CD4-positive, alpha-beta T cell treated with Interferon gamma for 1 hour (primary cell): ENCODE measurements around the gene MYL4.
"Not testable (repeated sequence)": the region's sequence is repeated elsewhere in the genome, so short reads cannot be mapped to it uniquely, and the experiment has no call there.

ENCODE experiments used
- DNase-seq: peaks from one replicate; pipeline ENCODE4 v3.0.0-alpha.2; 2020

MYL4 gene

DNA sequence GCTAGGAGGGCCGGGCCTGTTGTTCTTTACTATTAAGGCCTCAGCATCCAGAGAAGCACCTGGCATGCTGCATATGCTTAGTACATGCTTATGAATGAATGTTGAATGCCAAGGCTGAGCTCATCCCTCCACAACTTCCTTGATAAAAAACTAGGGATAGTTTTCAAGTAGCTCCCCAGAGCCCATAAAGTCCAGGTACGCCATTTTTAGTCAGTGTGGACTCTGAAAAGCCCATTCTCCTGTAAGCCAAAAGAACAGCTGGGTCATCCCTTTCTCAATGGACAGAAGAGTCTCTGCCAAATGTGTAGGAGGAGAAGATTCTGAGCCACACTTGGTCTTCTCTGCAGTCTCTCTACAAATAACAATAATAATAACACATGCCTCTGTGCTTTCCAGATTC is 35.5 kb downstream of the MYL4 start:
- no peak for DNase-seq

DNA sequence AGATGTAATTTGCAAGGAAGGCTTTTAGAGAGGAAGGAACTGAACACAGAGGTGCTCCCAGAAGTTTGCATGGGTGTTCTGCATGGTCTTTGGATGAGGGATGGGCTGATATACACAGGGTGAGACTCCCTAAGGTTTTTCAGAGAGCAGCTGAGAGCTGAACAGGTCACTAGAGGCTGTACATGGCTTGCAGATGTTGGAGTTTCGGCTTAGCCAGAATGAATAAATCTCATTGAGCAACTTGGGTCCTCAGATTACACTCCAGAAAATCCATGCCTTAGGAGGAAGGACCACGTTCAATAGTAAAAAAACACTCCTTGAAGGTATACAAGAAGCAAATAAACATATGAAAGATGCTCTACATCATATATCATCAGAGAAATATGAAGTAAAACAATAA is 37.0 kb downstream of the MYL4 start:
- no peak for DNase-seq

DNA sequence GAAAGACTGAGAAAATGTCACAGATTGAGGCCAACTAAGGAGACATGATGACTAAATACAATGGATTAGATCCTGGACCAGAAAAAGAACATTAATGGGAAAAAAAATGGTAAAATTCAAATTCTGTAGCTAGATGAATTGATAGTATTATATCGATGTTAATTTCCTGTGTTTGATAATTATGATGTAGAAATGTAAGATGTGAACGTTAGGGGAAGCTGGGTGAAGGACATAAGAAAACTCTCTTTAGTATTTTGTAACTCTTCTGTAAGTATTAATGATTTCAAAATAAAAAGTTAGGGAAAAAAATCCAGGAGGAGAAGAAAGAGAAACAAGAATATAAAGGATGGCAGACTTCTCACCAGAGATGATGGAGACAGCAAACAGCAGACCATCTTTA is 41.7 kb downstream of the MYL4 start:
- DNase-seq, result no peak

DNA sequence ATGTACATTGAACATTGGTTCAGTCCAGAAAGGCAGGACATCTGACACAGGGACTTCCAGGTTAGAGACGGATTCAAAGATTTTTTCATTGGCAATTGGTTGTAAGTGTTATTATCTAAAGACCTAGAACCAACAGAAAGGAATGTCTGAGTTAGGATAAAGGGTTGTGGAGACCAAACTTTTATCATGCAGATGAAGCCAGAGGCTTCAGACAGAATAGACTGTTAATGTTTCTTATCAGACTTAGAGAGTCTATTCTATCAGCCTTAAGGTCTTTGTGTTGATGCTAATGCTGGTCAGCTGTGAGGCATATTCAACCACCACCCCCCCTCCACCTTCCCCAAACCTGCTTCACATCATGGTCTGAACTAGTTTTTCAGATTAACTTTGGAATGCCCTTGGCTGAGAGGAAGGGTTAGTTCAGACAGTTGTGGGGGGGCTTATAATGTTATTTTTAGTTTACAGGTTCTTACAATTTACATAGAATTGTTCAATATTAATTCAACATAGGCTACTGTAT is 42.3 kb downstream of the MYL4 start:
- no peak for DNase-seq

DNA sequence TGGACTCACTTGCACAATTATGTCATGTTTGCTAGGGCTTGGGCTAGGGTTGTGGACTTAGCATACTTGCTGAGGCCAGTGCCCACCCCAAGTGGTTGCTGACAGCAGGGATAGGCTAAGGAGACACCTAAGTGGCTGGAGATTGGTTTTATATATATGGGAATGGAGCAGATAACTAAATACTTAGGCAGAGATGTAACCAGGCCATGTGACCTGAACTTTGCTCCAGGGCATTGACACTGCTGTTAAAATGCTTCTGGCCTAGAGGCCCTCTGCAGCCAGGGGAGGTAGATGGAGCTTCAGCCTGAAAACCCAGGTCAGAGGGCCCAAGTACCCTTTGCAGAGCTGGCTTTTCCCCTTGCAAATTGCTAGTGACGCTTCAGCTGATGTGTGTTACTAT is 43.1 kb downstream of the MYL4 start:
- DNase-seq, result no peak

DNA sequence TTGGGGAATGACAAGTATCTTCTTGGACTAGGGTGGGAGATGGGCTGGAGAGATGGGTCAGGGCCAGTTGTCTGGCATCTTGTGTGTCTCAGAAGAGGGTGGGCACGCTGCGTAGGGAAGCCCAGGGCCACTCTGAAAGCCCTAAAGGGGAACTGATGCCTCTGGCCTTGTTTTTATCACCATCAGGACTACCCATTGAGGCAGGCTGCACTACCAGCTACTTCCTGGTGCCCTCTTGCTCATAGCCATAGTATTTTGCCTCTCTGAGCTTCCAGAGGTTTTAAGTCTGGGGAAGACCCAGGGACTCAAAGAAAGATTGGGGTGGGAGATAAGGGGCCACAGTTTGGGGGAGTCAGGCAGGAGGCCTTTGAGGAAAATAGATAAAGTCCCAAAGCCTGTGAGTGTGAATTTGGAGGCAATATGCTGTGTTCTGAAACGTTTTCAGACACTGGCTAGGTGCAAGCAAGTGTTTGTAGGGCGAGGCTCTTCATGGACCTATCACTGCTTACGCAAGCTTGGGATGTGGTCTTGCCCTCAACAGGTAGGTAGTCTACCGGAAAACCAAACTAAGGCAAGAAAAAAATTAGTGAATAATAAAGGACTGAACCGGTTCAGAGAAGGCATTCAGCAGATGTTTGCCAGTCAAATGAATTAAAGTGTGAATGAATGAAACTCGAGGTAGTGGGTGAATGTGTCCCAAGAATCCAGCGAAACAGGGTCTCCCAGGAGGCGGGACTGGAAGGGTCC is 43.8 kb downstream of the MYL4 start:
- DNase-seq, result no peak

DNA sequence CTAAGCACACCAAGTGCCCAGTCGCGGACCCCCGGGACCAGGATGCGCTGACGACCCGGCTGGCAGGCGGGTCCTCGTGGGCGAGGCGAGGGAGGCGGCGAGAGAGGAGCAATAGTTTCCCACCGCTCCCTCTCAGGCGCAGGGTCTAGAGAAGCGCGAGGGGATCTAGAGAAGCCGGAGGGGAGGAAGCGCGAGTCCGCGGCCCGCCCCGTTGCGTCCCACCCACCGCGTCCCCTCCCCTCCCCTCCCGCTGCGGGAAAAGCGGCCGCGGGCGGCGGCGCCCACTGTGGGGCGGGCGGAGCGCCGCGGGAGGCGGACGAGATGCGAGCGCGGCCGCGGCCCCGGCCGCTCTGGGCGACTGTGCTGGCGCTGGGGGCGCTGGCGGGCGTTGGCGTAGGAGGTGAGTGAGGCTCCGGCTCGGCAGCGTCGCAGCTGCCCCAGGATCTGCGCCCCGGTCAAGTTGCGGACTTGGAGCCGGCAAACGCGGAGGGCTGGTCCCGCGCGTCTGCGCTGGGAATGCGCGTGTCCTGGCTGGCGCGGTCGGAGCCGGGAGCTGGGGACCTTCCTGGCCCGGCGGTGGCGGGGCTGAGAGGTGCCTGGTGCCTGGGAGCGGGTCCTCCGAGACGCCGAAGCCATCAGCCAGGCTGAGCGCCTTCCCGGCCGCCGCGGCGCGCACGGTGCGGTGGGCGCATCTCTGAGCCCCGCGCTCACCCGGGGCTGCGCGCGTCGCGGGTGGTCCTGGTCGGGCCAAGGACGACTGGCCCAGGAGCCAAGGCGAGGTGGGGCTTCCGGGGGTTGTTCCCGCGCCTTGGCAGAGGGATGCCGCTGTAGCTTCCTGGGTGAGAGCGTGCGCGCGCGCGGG is 44.6 kb downstream of the MYL4 start, which contains the start of gene ITGB3:
Gene ITGB3 (plus strand): TSS at position 287 of the 862 bp plus-strand sequence. CDS start 35 bp downstream, at position 322.
- DNase-seq, result peak; percentile 60

DNA sequence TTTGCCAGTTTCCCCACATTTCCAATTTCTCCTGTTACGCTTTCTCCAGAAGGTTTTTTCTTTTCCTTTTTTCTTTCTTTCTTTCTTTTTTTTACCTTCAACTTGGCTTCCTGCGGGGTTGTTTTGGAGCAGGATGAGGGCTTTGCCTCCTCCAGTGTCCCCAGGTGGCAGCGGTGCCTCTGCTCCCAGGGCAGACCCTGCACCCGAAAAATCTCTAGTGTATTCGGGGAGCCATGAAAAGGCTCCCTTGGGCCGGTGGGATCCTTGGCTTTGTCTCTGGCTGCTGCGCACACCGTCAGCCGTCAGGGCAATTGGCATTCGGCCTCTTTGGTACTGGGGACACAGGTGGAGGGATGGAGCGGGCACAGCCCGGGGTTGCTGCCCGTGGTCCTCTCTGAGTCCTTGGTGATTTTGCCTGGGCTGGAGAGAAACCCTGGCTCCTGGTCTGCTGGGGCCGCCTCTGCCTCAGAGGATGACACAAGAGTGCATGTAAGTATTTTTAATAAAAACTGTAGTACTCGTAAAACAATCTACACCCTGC is 45.3 kb downstream of the MYL4 start:
- no peak for DNase-seq

DNA sequence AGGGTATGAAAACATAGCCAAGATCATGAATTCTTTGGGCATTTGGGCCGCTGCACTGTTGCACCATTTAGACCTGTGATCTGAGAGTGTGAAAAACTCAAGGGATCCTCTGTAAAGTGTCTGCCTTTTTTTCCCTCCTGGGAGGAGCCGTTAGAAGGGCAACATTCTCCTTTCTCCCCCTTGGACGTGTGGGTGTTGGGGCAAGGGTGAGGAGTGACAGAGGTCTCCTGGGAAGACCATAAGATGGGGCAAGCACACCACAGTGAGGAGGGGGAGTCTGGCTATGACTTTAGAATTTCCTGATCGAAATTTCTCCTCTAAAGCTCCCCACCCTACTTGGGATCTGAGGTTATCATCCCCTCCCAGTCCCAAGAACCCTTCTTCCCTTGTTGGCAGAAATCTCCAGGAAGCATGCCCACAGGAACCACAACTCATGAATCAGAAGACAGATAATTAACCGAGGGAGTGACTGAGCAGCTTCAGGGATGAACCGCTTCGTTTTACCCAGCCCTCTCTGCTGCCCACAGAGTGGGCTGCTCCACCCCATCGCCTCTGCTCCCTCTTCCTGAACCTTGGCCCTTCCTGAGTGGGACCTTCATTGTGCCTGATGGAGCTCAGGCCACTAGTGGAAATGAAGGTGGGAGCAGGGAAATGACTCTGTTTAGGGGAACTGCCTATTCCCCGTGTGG is 48.6 kb downstream of the MYL4 start:
- DNase-seq, result no peak

DNA sequence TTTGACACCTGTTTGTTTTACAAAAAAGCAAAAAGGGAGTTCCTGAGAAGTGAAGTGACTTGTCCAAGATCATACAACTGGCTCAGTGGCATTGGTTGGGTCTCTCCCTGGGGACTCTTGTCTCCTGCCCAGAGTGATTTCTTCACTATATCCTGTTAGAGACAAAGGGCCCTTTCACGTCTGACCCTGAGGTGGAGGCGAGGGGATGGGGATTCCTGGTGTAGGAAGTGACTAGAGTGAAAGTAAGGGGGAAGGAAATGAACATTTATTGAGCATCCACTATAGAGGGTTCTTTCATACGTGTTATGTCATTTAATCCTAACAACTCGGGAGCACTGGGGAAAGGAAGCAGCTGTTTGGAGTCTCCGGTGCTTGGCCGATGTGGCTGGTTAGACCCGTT is 53.4 kb downstream of the MYL4 start:
- no peak for DNase-seq

DNA sequence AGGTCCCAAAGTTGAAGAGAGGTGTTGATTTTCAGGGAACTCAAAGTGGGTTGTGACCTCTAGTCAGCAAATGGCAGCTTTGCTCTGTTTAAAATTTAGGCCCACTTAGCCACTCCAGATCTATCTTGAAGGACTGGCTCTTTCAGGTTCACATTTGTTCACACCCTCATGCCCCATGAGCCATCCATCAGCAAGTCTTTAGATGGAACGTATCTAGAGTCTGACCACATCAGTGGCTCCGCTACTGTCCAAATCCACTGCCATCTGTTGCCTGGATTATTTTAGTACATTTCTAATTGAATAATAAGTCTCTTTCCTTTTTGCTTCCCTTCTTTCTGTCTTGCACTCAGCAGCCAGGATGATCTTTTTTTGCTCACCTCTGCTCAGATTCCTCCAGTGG is 55.0 kb downstream of the MYL4 start:
- DNase-seq, result no peak

DNA sequence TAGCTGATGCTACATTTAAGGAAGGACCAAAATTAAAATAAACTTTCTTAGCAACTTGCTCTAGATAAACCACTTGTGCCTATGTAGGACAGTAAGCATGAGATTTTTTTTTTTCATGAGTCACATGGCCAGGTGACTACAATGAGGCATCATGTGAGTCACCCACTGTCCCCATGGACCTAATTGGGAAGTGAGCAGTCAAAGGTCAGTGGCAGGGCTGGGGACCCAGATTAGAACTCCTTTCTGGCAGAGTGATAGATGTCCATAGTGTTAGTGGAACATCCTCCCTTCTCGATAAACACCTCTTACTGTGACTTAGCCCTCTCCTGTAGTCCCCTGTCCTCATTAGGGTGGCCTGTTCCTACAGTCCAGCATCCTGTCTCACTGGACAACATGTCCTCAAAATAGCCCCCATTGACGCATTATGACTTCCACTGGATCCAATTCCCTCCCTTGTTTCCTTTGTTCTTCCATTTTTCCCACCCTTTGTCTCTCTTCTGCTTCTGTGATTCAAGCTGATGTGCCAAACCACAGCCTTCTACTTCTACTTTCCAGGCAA is 56.9 kb downstream of the MYL4 start:
- DNase-seq, result no peak

DNA sequence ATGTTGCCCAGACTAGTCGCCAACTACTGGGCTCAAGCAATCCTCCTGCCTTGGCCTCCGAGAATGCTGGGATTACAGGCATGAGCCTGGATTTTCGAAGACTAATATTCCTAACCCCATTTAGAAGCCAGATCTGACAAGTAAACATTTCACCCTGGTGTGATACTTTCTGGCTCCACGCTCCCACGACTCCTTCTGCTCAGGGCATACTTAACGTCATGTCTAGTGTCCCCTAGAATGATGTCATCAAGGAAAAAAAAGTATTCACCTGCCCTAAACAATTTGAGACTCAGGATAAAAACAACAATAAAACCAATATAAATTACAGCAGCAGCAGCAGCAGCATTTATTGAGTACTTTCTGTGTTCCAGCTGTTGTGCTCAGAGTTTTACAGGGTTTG is 57.6 kb downstream of the MYL4 start:
- DNase-seq, result no peak

DNA sequence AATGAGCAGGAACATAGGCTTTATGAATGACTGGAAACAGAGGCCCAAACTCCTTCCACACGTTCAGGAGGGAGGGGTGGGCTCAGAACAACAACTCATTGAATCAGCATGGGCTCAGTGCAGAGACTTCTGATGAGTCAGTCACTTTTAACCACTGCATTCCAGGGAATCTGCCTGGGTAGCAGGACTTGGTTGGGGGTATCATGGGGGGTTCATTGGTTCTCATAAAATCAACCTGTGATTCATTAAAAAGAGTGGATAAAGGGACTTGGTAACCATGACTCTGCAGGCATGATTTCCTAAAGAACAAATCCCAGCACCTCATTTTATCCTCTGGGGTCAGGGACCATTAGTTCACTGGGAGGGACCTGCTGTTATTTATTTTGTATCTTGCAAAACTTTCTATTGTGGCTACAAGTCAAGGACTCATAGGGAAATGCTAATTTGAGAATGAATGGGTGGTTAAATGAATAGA is 58.2 kb downstream of the MYL4 start:
- DNase-seq, result no peak

DNA sequence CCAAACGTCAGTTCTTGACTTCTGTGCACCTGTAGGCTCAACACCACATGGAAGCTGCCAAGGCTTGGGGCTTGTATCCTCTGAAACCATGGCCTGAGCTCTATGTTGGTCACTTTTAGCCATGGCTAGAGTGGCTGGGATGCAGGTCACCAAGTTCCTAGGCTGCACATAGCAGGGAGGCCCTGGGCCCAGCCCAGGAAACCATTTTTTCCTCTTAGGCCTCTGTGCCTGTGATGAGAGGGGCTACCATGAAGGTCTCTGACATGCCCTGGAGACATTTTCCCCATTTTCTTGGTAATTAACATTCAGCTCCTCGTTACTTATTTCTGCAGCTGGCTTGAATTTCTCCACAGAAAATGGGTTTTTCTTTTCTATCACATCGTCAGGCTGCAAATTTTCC is 59.8 kb downstream of the MYL4 start:
- not testable (repeated sequence) for DNase-seq

DNA sequence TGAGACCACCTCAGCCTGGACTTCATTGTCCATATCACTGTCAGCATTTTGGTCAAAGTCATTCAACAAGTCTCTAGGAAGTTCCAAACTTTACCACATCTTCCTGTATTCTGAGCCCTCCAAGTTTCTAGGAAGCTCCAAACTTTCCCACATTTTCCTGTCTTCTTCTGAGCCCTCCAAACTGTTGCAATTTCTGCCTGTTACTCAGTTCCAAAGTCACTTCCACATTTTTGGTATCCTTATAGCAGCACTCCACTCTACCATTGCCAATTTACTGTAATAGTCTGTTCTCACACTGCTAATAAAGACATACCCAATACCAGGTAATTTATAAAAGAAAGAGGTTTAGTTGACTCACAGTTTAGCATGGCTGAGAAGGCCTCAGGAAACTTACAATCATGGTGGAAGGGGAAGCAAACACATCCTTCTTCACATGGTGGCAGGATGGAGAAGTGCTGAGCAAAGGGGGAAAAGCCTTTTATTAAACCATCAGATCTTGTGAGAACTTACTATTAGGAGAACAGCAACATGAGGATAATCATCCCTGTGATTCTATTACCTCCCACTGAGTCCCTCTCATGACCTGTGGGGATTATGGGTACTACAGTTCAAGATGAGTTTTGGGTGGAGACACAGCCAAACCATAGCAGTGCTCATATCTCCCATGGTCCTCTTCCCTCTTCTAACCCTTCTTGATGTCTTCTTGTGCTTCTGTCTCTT is 60.6 kb downstream of the MYL4 start:
- not testable (repeated sequence) for DNase-seq

DNA sequence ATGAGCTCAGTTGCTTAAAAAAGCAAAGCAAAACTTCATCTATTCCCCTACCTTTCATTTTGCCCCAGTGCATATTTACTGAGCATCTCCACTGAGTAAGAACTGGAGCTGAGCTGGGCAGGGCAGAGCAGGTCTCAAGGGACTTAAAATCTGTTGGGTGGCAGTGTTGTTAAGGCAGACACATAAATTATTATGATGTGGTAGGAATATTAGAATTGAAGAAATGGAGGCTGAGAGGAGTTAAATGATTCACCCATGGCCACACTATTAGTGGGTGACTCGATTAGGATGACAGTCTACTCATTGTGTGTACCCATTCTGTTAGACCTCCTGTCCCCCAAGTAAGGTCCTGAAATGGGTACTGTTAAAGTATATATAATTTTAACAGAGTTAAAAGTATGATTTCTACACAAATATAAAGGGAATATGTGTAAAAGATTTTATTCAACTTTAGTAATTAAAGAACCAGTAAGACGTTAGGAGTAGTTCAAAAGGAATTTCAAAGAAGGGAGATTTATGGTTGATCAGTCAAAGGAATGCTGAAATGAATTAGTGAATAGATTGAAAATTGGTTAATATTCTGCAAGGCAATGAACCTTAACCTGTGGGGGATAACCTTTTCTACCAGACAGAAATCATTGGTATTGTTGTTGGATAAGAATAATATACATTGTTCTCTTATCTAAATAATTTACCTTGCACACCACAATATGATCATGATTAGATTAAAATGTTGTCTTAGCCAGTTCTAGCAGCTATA is 62.0 kb downstream of the MYL4 start:
- DNase-seq, result no peak

DNA sequence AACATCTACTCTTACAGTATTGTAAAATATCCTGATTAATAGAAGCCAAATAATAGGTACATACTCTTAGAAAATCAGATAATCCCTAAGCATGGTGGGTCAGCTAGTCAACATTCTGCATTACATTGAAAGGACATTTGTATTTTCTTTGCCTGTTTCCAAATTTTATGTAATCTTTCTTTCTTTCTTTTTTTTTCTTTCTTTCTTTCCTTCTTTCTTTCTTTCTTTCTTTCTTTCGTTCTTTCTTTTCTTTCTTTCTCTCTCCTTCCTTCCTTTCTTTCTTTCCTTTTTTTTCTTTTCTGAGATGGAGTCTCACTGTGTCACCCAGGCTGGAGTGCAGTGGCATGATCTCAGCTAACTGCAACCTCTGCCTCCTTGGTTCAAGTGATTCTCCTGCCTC is 63.3 kb downstream of the MYL4 start:
- DNase-seq, result no peak

DNA sequence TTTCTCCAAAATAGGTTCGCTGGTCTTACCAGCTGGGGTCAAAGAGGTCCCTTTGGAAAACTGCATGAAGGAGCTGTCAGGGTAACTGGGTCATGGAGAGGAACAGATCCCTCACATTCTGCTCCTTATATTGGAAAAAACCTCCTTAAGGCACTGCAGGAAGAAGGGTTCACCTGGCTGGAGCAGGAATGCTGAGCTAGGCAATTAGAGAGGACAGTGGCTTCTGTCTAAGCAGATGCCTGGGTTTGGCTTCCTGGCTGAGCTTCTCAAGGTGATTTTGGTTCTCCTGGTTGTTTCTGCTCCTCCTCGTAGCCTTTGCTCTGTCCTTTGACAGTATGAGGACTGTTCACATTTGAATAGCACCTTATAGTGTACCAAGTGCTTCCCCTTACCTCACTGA is 64.1 kb downstream of the MYL4 start:
- no peak for DNase-seq
